Upper lobe of left lung (tissue), 4 donors: Measurements from ENCODE around the gene GMDS.

Experiments
- CTCF ChIP-seq, 6 experiments: fragments of 450-650 bp in 4 of 6; fragments of 200-600 bp in 2 of 6; sonication (generic) in 2 of 6; IDR thresholded peaks; one replicate each; pipeline ENCODE4 v1.5.1; 2016 to 2019; ENCODE audit warnings: antibody characterized with exemption in 6 of 6
- EP300 ChIP-seq, 4 donors: sonication (generic); formaldehyde crosslinking; IDR thresholded peaks; one replicate each; pipeline ENCODE4 v1.5.1; 2017; ENCODE audit warnings: antibody characterized with exemption in 4 of 4, control low read depth in 2 of 4
- POLR2A ChIP-seq, 4 donors: fragments of 450-650 bp; IDR thresholded peaks; one replicate each; pipeline ENCODE4 v1.5.1; 2016 to 2017; ENCODE audit warnings: antibody characterized with exemption in 4 of 4, mild to moderate bottlenecking in 2 of 4

- TF ChIP-seq CTCF (IDR thresholded peaks at IDR 0.05) (no peak), POLR2A (IDR thresholded peaks at IDR 0.05) (no peak), EP300 (IDR thresholded peaks at IDR 0.05) (no peak)
These were observed 391.1 kb downstream of the GMDS start for GRCh38 chr6:1854296-1854695.
